Measurements from ENCODE around the gene TMEM248.

- TF ChIP-seq CTCF (conservative IDR thresholded peaks at IDR 0.05; ENCODE audit: low read depth, low read length): no peak
- no peak for TF ChIP-seq EZH2 (IDR thresholded peaks at IDR 0.05; ENCODE audit: low read length, unreplicated experiment)
- no peak for TF ChIP-seq EZH2phosphoT487 (IDR thresholded peaks at IDR 0.05; ENCODE audit: borderline replicate concordance, low read length)
Observed at GRCh38 chr7:66957595-66958290, 36.7 kb downstream of the TMEM248 start.
